Loucy (cell line): ENCODE results near the gene MTF1.

Experiments
- H2AFZ ChIP-seq: fragments of 200-600 bp; sonication (generic); 2 replicates; pipeline ENCODE4 v1.6.0; 2016; ENCODE audit warnings: antibody characterized with exemption, mild to moderate bottlenecking, low read length, moderate library complexity
- H3F3A ChIP-seq: fragments of 200-600 bp; 2 replicates; pipeline ENCODE4 v1.6.0; 2016; ENCODE audit warnings: antibody characterized with exemption, low read depth, mild to moderate bottlenecking
- H3K27me3 ChIP-seq: fragments of 200-600 bp; sonication (generic); 2 replicates; pipeline ENCODE4 v1.6.1; 2014; ENCODE audit warnings: low read length, mild to moderate bottlenecking; ENCODE audit not compliant: insufficient read depth, poor library complexity, severe bottlenecking
- H3K36me3 ChIP-seq: fragments of 200-600 bp; sonication (generic); 2 replicates; pipeline ENCODE4 v1.6.1; 2016; ENCODE audit warnings: low read length; ENCODE audit not compliant: insufficient read depth
- H3K4me1 ChIP-seq: fragments of 200-600 bp; sonication (generic); 2 replicates; pipeline ENCODE4 v1.5.1; 2014; ENCODE audit warnings: low read length, mild to moderate bottlenecking; ENCODE audit not compliant: insufficient read depth, poor library complexity, severe bottlenecking
- H3K4me2 ChIP-seq: fragments of 200-600 bp; sonication (generic); 2 replicates; pipeline ENCODE4 v1.6.0; 2014; ENCODE audit warnings: antibody characterized with exemption, low read length, low read depth, mild to moderate bottlenecking; ENCODE audit not compliant: poor library complexity, severe bottlenecking
- H3K4me3 ChIP-seq: fragments of 200-600 bp; sonication (generic); 2 replicates; pipeline ENCODE4 v1.5.1; 2014; ENCODE audit warnings: low read length, mild to moderate bottlenecking, mixed read lengths; ENCODE audit not compliant: poor library complexity, severe bottlenecking
- H3K79me2 ChIP-seq: fragments of 200-600 bp; sonication (generic); 2 replicates; pipeline ENCODE4 v1.6.1; 2014; ENCODE audit warnings: low read length; ENCODE audit not compliant: insufficient read depth
- H3K9ac ChIP-seq: fragments of 200-600 bp; sonication (generic); 2 replicates; pipeline ENCODE4 v1.6.0; 2014; ENCODE audit warnings: mild to moderate bottlenecking, low read depth, low read length, moderate library complexity; ENCODE audit not compliant: poor library complexity, severe bottlenecking
- H3K9me2 ChIP-seq: fragments of 200-600 bp; sonication (generic); replicated peaks from 2 replicates; pipeline ENCODE4 v1.6.1; 2016; ENCODE audit warnings: low read depth, low read length, mixed read lengths
- H3K9me3 ChIP-seq: fragments of 200-600 bp; sonication (generic); 2 replicates; pipeline ENCODE4 v1.6.1; 2014; ENCODE audit warnings: mild to moderate bottlenecking, antibody characterized with exemption, low read length, low read depth; ENCODE audit not compliant: insufficient read depth
- H4K20me1 ChIP-seq: fragments of 200-600 bp; sonication (generic); 2 replicates; pipeline ENCODE4 v1.6.0; 2014; ENCODE audit warnings: antibody characterized with exemption, low read length, mild to moderate bottlenecking; ENCODE audit not compliant: insufficient read depth, poor library complexity, severe bottlenecking
- EZH2phosphoT487 ChIP-seq: fragments of 200-600 bp; IDR thresholded peaks from 2 replicates; pipeline ENCODE4 v1.6.1; 2018; ENCODE audit warnings: antibody characterized with exemption, mild to moderate bottlenecking, moderate library complexity, borderline replicate concordance
- TF ChIP-seq, protein P1 (sequence below): fragments of 200-600 bp; sonication (generic); conservative IDR thresholded peaks from 2 replicates; pipeline ENCODE4 v1.5.1; 2014; ENCODE audit warnings: mild to moderate bottlenecking, antibody characterized with exemption, low read length

MTF1 gene

DNA sequence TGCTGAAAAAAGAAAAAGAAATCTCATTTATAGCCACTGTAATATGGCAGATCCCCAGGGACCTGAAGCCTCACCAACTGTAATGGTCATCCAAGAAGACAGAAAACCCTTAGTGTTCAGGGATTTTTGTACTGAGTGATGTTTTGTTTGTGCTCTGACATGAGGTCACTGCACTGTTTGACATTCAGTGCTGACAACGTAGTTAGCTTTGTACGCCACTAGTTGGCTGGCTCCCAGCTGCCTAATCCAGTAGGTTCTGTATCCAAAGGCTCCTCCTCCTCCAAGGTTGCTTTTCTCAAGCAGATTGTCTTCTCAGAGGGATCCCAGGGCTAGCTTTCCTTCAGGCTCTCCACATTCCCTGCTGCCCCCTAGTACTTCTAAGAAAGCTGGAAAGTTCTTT is 41.9 kb downstream of the MTF1 start:
- no peak overlapping the region for H2AFZ ChIP-seq
- H3K4me2 ChIP-seq, result no peak overlapping the region
- H3K27me3 ChIP-seq, result no peaks in the 10 kb centered on the region
- TF ChIP-seq, protein P1, sequence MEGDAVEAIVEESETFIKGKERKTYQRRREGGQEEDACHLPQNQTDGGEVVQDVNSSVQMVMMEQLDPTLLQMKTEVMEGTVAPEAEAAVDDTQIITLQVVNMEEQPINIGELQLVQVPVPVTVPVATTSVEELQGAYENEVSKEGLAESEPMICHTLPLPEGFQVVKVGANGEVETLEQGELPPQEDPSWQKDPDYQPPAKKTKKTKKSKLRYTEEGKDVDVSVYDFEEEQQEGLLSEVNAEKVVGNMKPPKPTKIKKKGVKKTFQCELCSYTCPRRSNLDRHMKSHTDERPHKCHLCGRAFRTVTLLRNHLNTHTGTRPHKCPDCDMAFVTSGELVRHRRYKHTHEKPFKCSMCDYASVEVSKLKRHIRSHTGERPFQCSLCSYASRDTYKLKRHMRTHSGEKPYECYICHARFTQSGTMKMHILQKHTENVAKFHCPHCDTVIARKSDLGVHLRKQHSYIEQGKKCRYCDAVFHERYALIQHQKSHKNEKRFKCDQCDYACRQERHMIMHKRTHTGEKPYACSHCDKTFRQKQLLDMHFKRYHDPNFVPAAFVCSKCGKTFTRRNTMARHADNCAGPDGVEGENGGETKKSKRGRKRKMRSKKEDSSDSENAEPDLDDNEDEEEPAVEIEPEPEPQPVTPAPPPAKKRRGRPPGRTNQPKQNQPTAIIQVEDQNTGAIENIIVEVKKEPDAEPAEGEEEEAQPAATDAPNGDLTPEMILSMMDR, result no peak; the same call in 1 of the 2 replicates
- TF ChIP-seq EZH2phosphoT487, result no peak
- H3K9ac ChIP-seq, result no peak overlapping the region
- H3K36me3 ChIP-seq, result peaks cover 50% of the 10 kb centered on the region; the same call in 1 of the 2 replicates
- no peaks in the 10 kb centered on the region for H3F3A ChIP-seq
- no peaks in the 10 kb centered on the region for H4K20me1 ChIP-seq
- no peaks in the 10 kb centered on the region for H3K9me2 ChIP-seq
- no peaks in the 10 kb centered on the region for H3K4me1 ChIP-seq
- H3K9me3 ChIP-seq, result no peaks in the 10 kb centered on the region
- H3K79me2 ChIP-seq, result no peaks in the 10 kb centered on the region
- no peak overlapping the region for H3K4me3 ChIP-seq

DNA sequence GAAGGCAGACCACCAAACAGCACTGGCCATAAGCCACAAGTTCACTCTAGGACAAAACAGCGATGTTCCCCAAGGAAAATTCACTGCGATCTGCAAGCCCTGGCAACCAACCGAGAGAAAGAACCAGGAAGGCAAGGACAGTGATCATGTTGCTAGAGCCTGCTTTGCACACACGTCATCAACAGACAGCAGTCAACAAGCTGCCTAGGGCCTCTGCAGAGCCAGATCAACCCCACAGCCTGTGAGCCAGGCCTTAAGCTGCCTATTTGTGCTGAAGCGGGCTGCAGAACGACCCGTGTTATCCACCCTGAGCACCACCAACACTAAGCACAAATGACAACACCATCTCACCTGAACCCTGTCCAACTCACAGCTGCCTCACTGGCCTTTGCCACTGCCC is 45.1 kb downstream of the MTF1 start:
- Histone ChIP-seq H2AFZ (no peak overlapping the region), H3F3A (no peaks in the 10 kb centered on the region), H3K4me3 (no peak overlapping the region), H3K27me3 (no peaks in the 10 kb centered on the region), H3K4me2 (no peak overlapping the region), H3K4me1 (peaks cover 1% of the 10 kb centered on the region), H3K36me3 (peaks cover 26% of the 10 kb centered on the region; the same call in 1 of the 2 replicates), H3K79me2 (peaks cover 1% of the 10 kb centered on the region; the same call in 1 of the 2 replicates), H4K20me1 (no peaks in the 10 kb centered on the region), H3K9me2 (no peaks in the 10 kb centered on the region), H3K9me3 (no peaks in the 10 kb centered on the region), H3K9ac (no peak overlapping the region)
- TF ChIP-seq, protein P1, result no peak
- no peak for TF ChIP-seq EZH2phosphoT487

- Histone ChIP-seq H3K27me3 (no peaks in the 10 kb centered on the region), H3K4me2 (no peak overlapping the region), H3K4me3 (no peak overlapping the region), H3K9ac (no peak overlapping the region), H2AFZ (no peak overlapping the region), H3K36me3 (peaks cover 22% of the 10 kb centered on the region; the same call in 1 of the 2 replicates), H3K4me1 (peaks cover 7% of the 10 kb centered on the region), H3K9me2 (no peaks in the 10 kb centered on the region), H3F3A (no peaks in the 10 kb centered on the region), H4K20me1 (no peaks in the 10 kb centered on the region), H3K9me3 (no peaks in the 10 kb centered on the region), H3K79me2 (peaks cover 7% of the 10 kb centered on the region; the same call in 1 of the 2 replicates)
- TF ChIP-seq, protein P1, result no peak
- no peak for TF ChIP-seq EZH2phosphoT487
Observed at GRCh38 chr1:37813529-37814145, 45.8 kb downstream of the MTF1 start.
